Gastroesophageal sphincter (tissue), 3 donors: ENCODE measurements around the gene DCLK2.

Source experiments
- POLR2AphosphoS5 ChIP-seq: sonication (generic); formaldehyde crosslinking; IDR thresholded peaks from one replicate; pipeline ENCODE4 v1.6.1; 2017; ENCODE audit warnings: antibody characterized with exemption
- TF ChIP-seq, protein P1 (sequence below), 4 experiments: fragments of 200-600 bp in 2 of 4; fragments of 450-650 bp in 2 of 4; sonication (generic) in 1 of 4; IDR thresholded peaks; one replicate each; pipeline ENCODE4 v1.5.1; 2017 to 2019; ENCODE audit warnings: antibody characterized with exemption in 4 of 4, mild to moderate bottlenecking in 2 of 4, moderate library complexity in 2 of 4

DNA sequence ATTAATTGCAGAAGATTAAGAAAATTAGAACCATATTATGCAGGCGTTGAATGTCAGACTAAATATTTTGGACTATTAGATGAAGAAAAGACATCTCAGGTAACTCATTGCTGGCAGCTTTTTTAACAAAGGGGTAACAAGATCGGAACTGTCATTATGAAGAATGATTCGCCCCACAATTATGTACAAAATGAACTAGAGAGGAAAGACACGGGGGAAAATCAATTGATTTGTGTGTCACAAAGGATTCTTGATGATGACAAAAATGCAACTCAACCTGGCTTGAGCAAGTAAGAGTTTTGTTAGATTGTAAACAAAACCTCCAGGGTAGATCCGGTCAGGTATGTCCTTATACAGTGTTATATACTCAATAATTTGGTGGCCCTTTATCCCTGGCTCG is 12.5 kb upstream of the DCLK2 start:
- TF ChIP-seq, protein P1, sequence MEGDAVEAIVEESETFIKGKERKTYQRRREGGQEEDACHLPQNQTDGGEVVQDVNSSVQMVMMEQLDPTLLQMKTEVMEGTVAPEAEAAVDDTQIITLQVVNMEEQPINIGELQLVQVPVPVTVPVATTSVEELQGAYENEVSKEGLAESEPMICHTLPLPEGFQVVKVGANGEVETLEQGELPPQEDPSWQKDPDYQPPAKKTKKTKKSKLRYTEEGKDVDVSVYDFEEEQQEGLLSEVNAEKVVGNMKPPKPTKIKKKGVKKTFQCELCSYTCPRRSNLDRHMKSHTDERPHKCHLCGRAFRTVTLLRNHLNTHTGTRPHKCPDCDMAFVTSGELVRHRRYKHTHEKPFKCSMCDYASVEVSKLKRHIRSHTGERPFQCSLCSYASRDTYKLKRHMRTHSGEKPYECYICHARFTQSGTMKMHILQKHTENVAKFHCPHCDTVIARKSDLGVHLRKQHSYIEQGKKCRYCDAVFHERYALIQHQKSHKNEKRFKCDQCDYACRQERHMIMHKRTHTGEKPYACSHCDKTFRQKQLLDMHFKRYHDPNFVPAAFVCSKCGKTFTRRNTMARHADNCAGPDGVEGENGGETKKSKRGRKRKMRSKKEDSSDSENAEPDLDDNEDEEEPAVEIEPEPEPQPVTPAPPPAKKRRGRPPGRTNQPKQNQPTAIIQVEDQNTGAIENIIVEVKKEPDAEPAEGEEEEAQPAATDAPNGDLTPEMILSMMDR (IDR thresholded peaks at IDR 0.05), result no peak
- no peak for TF ChIP-seq POLR2AphosphoS5
